Suprapubic skin (tissue), 4 donors: Measurements from ENCODE around the gene NINJ1.

Source experiments
- CTCF ChIP-seq, 2 donors: fragments of 200-600 bp in 1 of 2; fragments of 450-650 bp in 1 of 2; sonication (generic) in 1 of 2; IDR thresholded peaks; one replicate each; pipeline ENCODE4 v1.5.1; 2016 to 2019; ENCODE audit warnings: antibody characterized with exemption in 2 of 2, mild to moderate bottlenecking in 1 of 2, moderate library complexity in 1 of 2
- EP300 ChIP-seq: sonication (generic); formaldehyde crosslinking; IDR thresholded peaks from one replicate; pipeline ENCODE4 v1.6.1; 2017; ENCODE audit warnings: antibody characterized with exemption
- POLR2A ChIP-seq, 2 donors: fragments of 450-650 bp; IDR thresholded peaks; one replicate each; pipeline ENCODE4 v1.6.1; 2017; ENCODE audit warnings: antibody characterized with exemption in 2 of 2, mild to moderate bottlenecking in 2 of 2, moderate library complexity in 2 of 2
- POLR2AphosphoS5 ChIP-seq, 3 donors: sonication (generic); formaldehyde crosslinking; IDR thresholded peaks; one replicate each; pipeline ENCODE4 v1.6.1; 2017; ENCODE audit warnings: antibody characterized with exemption in 3 of 3

GRCh38 chr9:93112864-93113389 is 21.1 kb downstream of the NINJ1 start:
- TF ChIP-seq EP300 (no peak), POLR2A (IDR thresholded peaks at IDR 0.05) (no peak), POLR2AphosphoS5 (IDR thresholded peaks at IDR 0.05) (no peak), CTCF (IDR thresholded peaks at IDR 0.05) (no peak)
